Dendritic cell treated with granulocyte-macrophage colony-stimulating factor and Interleukin-4, amounts not matched to agents 40 ng/mL and 50 ng/mL, for 4 days (primary cell): Measurements from ENCODE around the gene SH3TC1.

Experiments
- H3K27ac Mint-ChIP-seq: one replicate; pipeline ENCODE4 v1.8.0; 2022; ENCODE audit warnings: mild to moderate bottlenecking, mixed read lengths
- H3K27me3 Mint-ChIP-seq: one replicate; pipeline ENCODE4 v1.8.0; 2022; ENCODE audit warnings: mild to moderate bottlenecking, mixed read lengths
- H3K36me3 Mint-ChIP-seq: one replicate; pipeline ENCODE4 v1.8.0; 2022; ENCODE audit warnings: low read depth, mixed read lengths
- H3K4me1 Mint-ChIP-seq: one replicate; pipeline ENCODE4 v1.8.0; 2022; ENCODE audit warnings: low read depth, mixed read lengths
- H3K4me3 Mint-ChIP-seq: one replicate; pipeline ENCODE4 v1.8.0; 2022; ENCODE audit warnings: mild to moderate bottlenecking, moderate library complexity, mixed read lengths
- H3K9me3 Mint-ChIP-seq: one replicate; pipeline ENCODE4 v1.8.0; 2022; ENCODE audit warnings: mixed read lengths
- intact Hi-C: fragments of 100-400 bp; cut with micrococcal nuclease; formaldehyde crosslinking; loops from one replicate; pipeline ENCODE4 v1.15.0; 2022

The SH3TC1 gene

GRCh38 chr4:8254076-8254475 is 55.0 kb downstream of the SH3TC1 start:
- Mint-ChIP-seq H3K27me3 (peaks cover 2% of the 10 kb centered on the region), H3K4me3 (no peak overlapping the region), H3K9me3 (no peaks in the 10 kb centered on the region), H3K36me3 (no peaks in the 10 kb centered on the region), H3K27ac (no peak overlapping the region), H3K4me1 (peaks cover 14% of the 10 kb centered on the region)
- intact Hi-C loops, result no loop called here

GRCh38 chr4:8255698-8256441 is 56.8 kb downstream of the SH3TC1 start:
- Mint-ChIP-seq H3K27ac (no peak overlapping the region), H3K27me3 (peaks cover 2% of the 10 kb centered on the region), H3K36me3 (no peaks in the 10 kb centered on the region), H3K9me3 (no peaks in the 10 kb centered on the region), H3K4me1 (peaks cover 5% of the 10 kb centered on the region), H3K4me3 (no peak overlapping the region)
- intact Hi-C loops, result no loop called here

- Mint-ChIP-seq H3K27ac (no peak overlapping the region), H3K9me3 (no peaks in the 10 kb centered on the region), H3K4me1 (peaks cover 11% of the 10 kb centered on the region), H3K27me3 (peaks cover 2% of the 10 kb centered on the region), H3K4me3 (no peak overlapping the region), H3K36me3 (no peaks in the 10 kb centered on the region)
- intact Hi-C loops, result no loop called here
These were observed 58.8 kb downstream of the SH3TC1 start for GRCh38 chr4:8257854-8258253.

GRCh38 chr4:8258552-8259212 is 59.6 kb downstream of the SH3TC1 start:
- no peaks in the 10 kb centered on the region for H3K36me3 Mint-ChIP-seq

GRCh38 chr4:8259743-8260430 is 60.8 kb downstream of the SH3TC1 start:
- no peak overlapping the region for H3K27ac Mint-ChIP-seq
- no peaks in the 10 kb centered on the region for H3K9me3 Mint-ChIP-seq
- H3K4me1 Mint-ChIP-seq, result peaks cover 6% of the 10 kb centered on the region
- no peak overlapping the region for H3K4me3 Mint-ChIP-seq
- intact Hi-C loops, result no loop called here
- H3K27me3 Mint-ChIP-seq, result peaks cover 2% of the 10 kb centered on the region
- H3K36me3 Mint-ChIP-seq, result no peaks in the 10 kb centered on the region

More at GRCh38 chr4:8258552-8259212, 59.6 kb downstream of the SH3TC1 start:
- peaks cover 2% of the 10 kb centered on the region for H3K27me3 Mint-ChIP-seq
- no peak overlapping the region for H3K27ac Mint-ChIP-seq
- no peaks in the 10 kb centered on the region for H3K9me3 Mint-ChIP-seq
- H3K4me1 Mint-ChIP-seq, result peaks cover 6% of the 10 kb centered on the region
- intact Hi-C loops, result no loop called here
- H3K4me3 Mint-ChIP-seq, result no peak overlapping the region

- H3K9me3 Mint-ChIP-seq, result no peaks in the 10 kb centered on the region
- no peaks in the 10 kb centered on the region for H3K27me3 Mint-ChIP-seq
These were observed 61.6 kb downstream of the SH3TC1 start for GRCh38 chr4:8260656-8261111.

GRCh38 chr4:8261851-8262535 is 62.9 kb downstream of the SH3TC1 start:
- no peaks in the 10 kb centered on the region for H3K27me3 Mint-ChIP-seq
- no peaks in the 10 kb centered on the region for H3K9me3 Mint-ChIP-seq
- intact Hi-C loops, result no loop called here
- no peak overlapping the region for H3K27ac Mint-ChIP-seq
- no peak overlapping the region for H3K4me3 Mint-ChIP-seq
- H3K4me1 Mint-ChIP-seq, result peaks cover 6% of the 10 kb centered on the region
- H3K36me3 Mint-ChIP-seq, result no peaks in the 10 kb centered on the region

More at GRCh38 chr4:8260656-8261111, 61.6 kb downstream of the SH3TC1 start:
- H3K4me3 Mint-ChIP-seq, result no peak overlapping the region
- H3K27ac Mint-ChIP-seq, result no peak overlapping the region
- intact Hi-C loops, result no loop called here
- peaks cover 6% of the 10 kb centered on the region for H3K4me1 Mint-ChIP-seq
- no peaks in the 10 kb centered on the region for H3K36me3 Mint-ChIP-seq

GRCh38 chr4:8262637-8263322 is 63.7 kb downstream of the SH3TC1 start:
- intact Hi-C loops, result no loop called here
- Mint-ChIP-seq H3K27me3 (no peaks in the 10 kb centered on the region), H3K27ac (no peak overlapping the region)

GRCh38 chr4:8263397-8263796 is 64.3 kb downstream of the SH3TC1 start:
- Mint-ChIP-seq H3K4me1 (peaks cover 6% of the 10 kb centered on the region), H3K36me3 (no peaks in the 10 kb centered on the region), H3K9me3 (no peaks in the 10 kb centered on the region), H3K27me3 (peaks cover 2% of the 10 kb centered on the region), H3K27ac (no peak overlapping the region), H3K4me3 (no peak overlapping the region)
- intact Hi-C loops, result no loop called here

More at GRCh38 chr4:8262637-8263322, 63.7 kb downstream of the SH3TC1 start:
- Mint-ChIP-seq H3K4me1 (peaks cover 6% of the 10 kb centered on the region), H3K9me3 (no peaks in the 10 kb centered on the region), H3K36me3 (no peaks in the 10 kb centered on the region), H3K4me3 (no peak overlapping the region)

GRCh38 chr4:8264106-8264505 is 65.0 kb downstream of the SH3TC1 start:
- no peak overlapping the region for H3K4me3 Mint-ChIP-seq
- no peak overlapping the region for H3K27ac Mint-ChIP-seq
- H3K9me3 Mint-ChIP-seq, result no peaks in the 10 kb centered on the region
- peaks cover 8% of the 10 kb centered on the region for H3K4me1 Mint-ChIP-seq
- H3K27me3 Mint-ChIP-seq, result peaks cover 9% of the 10 kb centered on the region
- intact Hi-C loops, result no loop called here
- H3K36me3 Mint-ChIP-seq, result no peaks in the 10 kb centered on the region

GRCh38 chr4:8265171-8265929 is 66.3 kb downstream of the SH3TC1 start:
- Mint-ChIP-seq H3K27ac (no peak overlapping the region), H3K27me3 (peaks cover 17% of the 10 kb centered on the region), H3K36me3 (no peaks in the 10 kb centered on the region), H3K4me1 (peaks cover 11% of the 10 kb centered on the region), H3K4me3 (no peak overlapping the region), H3K9me3 (no peaks in the 10 kb centered on the region)
- intact Hi-C loops, result no loop called here

- Mint-ChIP-seq H3K27me3 (peaks cover 24% of the 10 kb centered on the region), H3K36me3 (no peaks in the 10 kb centered on the region), H3K9me3 (no peaks in the 10 kb centered on the region), H3K4me1 (peaks cover 18% of the 10 kb centered on the region), H3K4me3 (no peak overlapping the region), H3K27ac (no peak overlapping the region)
- intact Hi-C loops, result no loop called here
These were observed 67.0 kb downstream of the SH3TC1 start for GRCh38 chr4:8266088-8266487.

- intact Hi-C loops, result no loop called here
- H3K4me3 Mint-ChIP-seq, result no peak overlapping the region
- H3K9me3 Mint-ChIP-seq, result no peaks in the 10 kb centered on the region
- H3K4me1 Mint-ChIP-seq, result peaks cover 21% of the 10 kb centered on the region
- H3K27me3 Mint-ChIP-seq, result peaks cover 28% of the 10 kb centered on the region
- H3K27ac Mint-ChIP-seq, result no peak overlapping the region
- no peaks in the 10 kb centered on the region for H3K36me3 Mint-ChIP-seq
These were observed 67.4 kb downstream of the SH3TC1 start for GRCh38 chr4:8266508-8266907.
